ENCODE results near the gene SPATA6L. TPM values are rescaled to one million over a fixed set of nuclear protein-coding genes. Genes with fewer than 3 reads are reported as not detected.

The SPATA6L gene
- total RNA-seq, 1 donor from 2014 or later: 6.7 TPM

GRCh38 chr9:4686584-4686983 is 20.3 kb upstream of the SPATA6L start:
- Mint-ChIP-seq H3K27me3 (ENCODE audit: unreplicated experiment) (peaks cover 1% of the 10 kb centered on the region), H3K36me3 (ENCODE audit: low read depth, unreplicated experiment) (peaks cover 3% of the 10 kb centered on the region), H3K27ac (ENCODE audit: unreplicated experiment) (no peak overlapping the region), H3K9me3 (ENCODE audit: unreplicated experiment) (no peaks in the 10 kb centered on the region), H3K4me1 (ENCODE audit: unreplicated experiment) (no peaks in the 10 kb centered on the region), H3K4me3 (ENCODE audit: unreplicated experiment) (no peak overlapping the region)
- no peak for TF ChIP-seq CTCF (IDR thresholded peaks at IDR 0.05; ENCODE audit: unreplicated experiment)
- DNase-seq (ENCODE audit: low spot score): no peak

- H3K27ac Mint-ChIP-seq (ENCODE audit: unreplicated experiment): no peak overlapping the region
- DNase-seq (ENCODE audit: low spot score): no peak
- TF ChIP-seq CTCF (IDR thresholded peaks at IDR 0.05; ENCODE audit: unreplicated experiment): no peak
These were observed 19.8 kb upstream of the SPATA6L start for GRCh38 chr9:4686112-4686511.

GRCh38 chr9:4684820-4685219 is 18.5 kb upstream of the SPATA6L start:
- Mint-ChIP-seq H3K36me3 (ENCODE audit: low read depth, unreplicated experiment) (peaks cover 3% of the 10 kb centered on the region), H3K27me3 (ENCODE audit: unreplicated experiment) (peaks cover 1% of the 10 kb centered on the region), H3K4me1 (ENCODE audit: unreplicated experiment) (no peaks in the 10 kb centered on the region), H3K27ac (ENCODE audit: unreplicated experiment) (no peak overlapping the region), H3K9me3 (ENCODE audit: unreplicated experiment) (no peaks in the 10 kb centered on the region), H3K4me3 (ENCODE audit: unreplicated experiment) (no peak overlapping the region)
- DNase-seq (ENCODE audit: low spot score): no peak
- no peak for TF ChIP-seq CTCF (IDR thresholded peaks at IDR 0.05; ENCODE audit: unreplicated experiment)

More at GRCh38 chr9:4686112-4686511, 19.8 kb upstream of the SPATA6L start:
- peaks cover 1% of the 10 kb centered on the region for H3K27me3 Mint-ChIP-seq (ENCODE audit: unreplicated experiment)
- H3K4me1 Mint-ChIP-seq (ENCODE audit: unreplicated experiment): no peaks in the 10 kb centered on the region
- H3K4me3 Mint-ChIP-seq (ENCODE audit: unreplicated experiment): no peak overlapping the region
- H3K9me3 Mint-ChIP-seq (ENCODE audit: unreplicated experiment): no peaks in the 10 kb centered on the region
- H3K36me3 Mint-ChIP-seq (ENCODE audit: low read depth, unreplicated experiment): peaks cover 3% of the 10 kb centered on the region

GRCh38 chr9:4680750-4681149 is 14.5 kb upstream of the SPATA6L start:
- Mint-ChIP-seq H3K4me3 (ENCODE audit: unreplicated experiment) (no peak overlapping the region), H3K27ac (ENCODE audit: unreplicated experiment) (no peak overlapping the region), H3K9me3 (ENCODE audit: unreplicated experiment) (no peaks in the 10 kb centered on the region), H3K4me1 (ENCODE audit: unreplicated experiment) (peaks cover under 1% of the 10 kb centered on the region), H3K36me3 (ENCODE audit: low read depth, unreplicated experiment) (no peaks in the 10 kb centered on the region), H3K27me3 (ENCODE audit: unreplicated experiment) (peaks cover under 1% of the 10 kb centered on the region)
- DNase-seq (ENCODE audit: low spot score): no peak
- TF ChIP-seq CTCF (IDR thresholded peaks at IDR 0.05; ENCODE audit: unreplicated experiment): no peak

- Mint-ChIP-seq H3K4me1 (ENCODE audit: unreplicated experiment) (peaks cover 2% of the 10 kb centered on the region), H3K27ac (ENCODE audit: unreplicated experiment) (no peak overlapping the region), H3K4me3 (ENCODE audit: unreplicated experiment) (no peak overlapping the region), H3K36me3 (ENCODE audit: low read depth, unreplicated experiment) (no peaks in the 10 kb centered on the region), H3K27me3 (ENCODE audit: unreplicated experiment) (peaks cover 2% of the 10 kb centered on the region), H3K9me3 (ENCODE audit: unreplicated experiment) (no peaks in the 10 kb centered on the region)
- DNase-seq (ENCODE audit: low spot score): no peak
- no peak for TF ChIP-seq CTCF (IDR thresholded peaks at IDR 0.05; ENCODE audit: unreplicated experiment)
These were observed 13.9 kb upstream of the SPATA6L start for GRCh38 chr9:4680173-4680525.

All from endothelial cell (in vitro differentiated cells).